Dedifferentiated amniotic fluid mesenchymal stem cell (primary cell): ENCODE data around the gene ZNF205.
A peak's percentile ranks its signal among the peaks of the same experiment; 100 is the strongest.

Experiments used
- DNase-seq: peaks from one replicate; pipeline ENCODE4 v3.0.0-alpha.2; 2016; ENCODE audit errors: extremely low spot score

ZNF205 gene

DNA sequence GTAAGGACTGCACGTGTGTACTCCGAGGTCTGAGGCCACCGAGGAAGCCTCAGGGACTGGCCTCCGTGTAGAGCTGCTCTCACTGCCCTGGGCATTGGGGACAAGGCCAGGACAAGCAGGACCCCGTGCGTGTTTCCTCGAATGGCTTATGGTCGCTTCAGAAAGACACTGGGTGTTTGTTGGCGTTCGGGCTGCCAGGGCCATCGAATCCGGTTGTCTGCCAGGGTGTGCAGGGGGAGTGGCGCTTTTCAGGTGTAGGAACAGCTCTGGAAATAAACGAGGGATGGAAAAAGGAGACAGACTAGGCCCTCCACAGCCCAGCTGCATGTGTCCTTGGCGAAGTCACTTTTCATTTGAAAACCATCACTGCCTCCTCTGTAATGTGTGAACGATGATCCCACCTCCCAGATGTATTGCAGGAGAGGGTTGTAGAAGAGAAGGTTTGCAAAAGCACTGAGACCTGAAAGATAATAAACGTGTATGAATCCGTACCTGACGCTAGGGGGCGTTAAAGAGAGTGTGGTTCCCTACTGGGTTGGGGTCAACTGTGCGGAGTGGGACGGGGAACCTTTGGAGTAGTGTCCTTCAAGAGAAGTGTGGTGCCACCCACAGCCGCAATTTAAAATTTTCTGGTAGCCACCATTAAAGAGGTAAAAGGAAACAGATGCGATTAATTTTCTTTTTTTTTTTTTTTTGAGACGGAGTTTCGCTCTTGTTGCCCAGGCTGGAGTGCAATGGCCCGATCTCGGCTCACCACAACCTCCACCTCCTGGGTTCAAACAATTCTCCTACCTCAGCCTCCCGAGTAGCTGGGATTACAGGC is 11.2 kb upstream of the ZNF205 start:
- DNase-seq: no peak

GRCh38 chr16:3101841-3102470 is 10.4 kb upstream of the ZNF205 start:
- no peak for DNase-seq

DNA sequence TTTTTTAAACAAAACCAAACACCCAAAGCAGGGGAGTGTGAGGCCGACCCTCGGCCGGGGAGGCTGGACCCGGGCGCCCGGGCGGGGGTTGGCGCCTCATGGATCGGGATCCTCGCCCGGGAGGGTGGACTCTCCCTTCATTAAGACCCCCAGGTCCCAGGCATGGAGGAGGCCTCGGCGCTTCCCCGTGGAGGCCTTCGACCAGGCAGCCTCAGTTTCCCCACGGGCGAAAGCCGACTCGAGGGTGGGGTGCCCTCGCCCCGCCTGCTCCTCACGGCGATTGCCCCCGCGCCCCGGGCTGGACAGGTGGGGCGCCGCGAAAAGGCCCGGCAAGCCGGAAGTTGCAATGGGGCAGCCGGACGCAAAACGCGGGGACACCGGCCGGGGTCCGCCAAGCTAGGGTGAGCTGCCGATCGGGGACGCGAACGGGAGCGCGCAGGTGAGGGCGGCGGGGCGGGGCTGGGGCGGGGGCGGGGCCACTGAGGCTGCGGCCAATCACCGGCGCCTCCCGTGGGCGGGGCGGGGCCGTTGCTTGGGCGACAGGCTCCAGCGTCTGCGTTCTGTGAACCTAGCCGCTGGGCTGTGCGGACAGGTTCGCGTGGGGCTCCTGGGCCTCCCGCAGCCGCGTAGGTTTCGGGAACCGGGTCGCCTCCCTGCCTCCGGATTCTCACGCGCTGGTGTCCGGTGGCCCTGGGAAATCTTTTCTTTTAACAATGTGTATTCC is 6.0 kb upstream of the ZNF205 start:
- peak; percentile 76 for DNase-seq

DNA sequence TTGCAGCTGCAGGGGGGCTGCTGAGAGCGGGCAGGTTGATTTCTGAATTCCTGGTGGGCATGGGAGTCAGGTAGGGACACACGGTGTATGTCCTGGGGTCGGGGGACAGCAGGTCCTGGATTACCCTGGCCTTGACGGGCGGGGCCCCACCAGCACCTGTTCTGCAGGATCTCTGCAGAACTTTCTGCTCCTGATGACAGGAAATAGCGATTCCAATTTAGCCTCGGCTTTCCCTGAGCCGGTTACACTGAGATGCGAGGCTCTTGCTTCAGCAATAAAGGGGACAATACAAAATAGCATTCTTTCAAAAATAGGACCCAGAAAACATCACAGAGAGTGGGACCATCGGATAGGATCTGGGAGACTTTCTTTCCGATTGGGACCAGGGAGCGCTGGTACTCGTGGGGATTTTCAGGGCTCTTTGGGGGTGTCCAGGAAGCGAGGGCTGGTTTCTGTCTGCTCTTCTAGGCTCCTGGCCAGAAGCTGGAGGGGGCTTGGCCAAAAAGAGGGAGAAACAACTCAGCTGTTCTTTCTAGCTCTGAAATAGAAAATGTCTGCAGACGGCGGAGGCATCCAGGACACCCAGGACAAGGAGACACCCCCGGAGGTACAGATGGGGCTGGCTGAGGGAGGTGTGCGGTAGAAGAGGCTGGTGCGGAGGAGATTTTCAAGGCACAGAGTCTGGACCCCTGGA is 642 bp downstream of the ZNF205 start:
- DNase-seq: no peak

DNA sequence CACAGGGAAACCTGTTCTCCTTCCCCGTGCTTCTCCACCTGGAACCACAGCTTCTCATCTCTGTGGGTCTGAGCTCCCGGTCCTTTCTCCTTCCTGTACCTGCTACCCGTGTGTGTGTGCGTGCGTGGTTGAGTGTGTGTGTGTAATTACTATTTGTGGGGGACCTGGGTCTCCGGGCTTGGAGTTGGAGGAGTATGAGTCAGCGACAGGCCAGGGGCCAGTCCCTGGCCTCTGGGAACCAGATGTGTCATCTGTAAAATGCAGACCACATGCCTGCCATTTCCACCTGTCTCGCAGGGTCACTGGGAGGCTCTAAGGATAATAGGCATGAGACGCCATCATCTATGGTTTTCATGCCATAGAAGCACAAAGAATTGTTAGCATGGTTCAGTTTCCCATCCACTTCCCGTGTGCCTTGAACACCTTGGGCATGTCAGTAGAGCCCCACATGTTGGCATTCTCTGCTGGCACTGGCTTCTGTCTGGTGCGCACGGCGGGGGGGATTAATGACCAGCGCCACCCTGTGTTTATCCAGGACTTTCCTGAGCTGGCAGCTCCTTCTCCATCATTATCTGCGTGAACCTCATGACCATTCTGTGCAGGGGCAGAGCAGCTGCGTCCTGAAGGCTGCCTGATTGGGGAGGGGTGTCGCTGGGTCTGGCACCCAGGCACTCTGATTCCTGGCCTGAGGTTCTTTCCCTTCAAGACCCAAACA is 1.5 kb downstream of the ZNF205 start:
- DNase-seq: no peak

DNA sequence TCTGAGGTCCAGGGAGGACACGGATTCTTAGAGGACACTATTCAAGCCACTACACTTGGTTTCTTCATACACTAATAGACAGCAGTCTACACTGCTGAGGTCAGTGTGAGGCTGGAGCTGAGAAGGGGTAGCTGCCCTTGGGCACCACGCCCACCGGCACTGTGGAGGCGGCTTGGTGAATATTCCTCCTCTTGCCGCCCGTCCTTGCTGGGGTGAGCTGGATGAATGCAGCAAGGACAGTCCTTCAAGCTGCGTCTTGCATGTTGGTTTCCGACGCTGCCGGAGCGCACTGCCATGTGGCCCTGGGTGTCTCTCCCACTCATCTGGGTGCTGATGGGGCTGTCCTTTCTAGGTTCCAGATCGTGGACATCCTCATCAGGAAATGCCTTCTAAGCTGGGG is 2.6 kb downstream of the ZNF205 start:
- DNase-seq: no peak

GRCh38 chr16:3115561-3115960 is 3.2 kb downstream of the ZNF205 start:
- no peak for DNase-seq

DNA sequence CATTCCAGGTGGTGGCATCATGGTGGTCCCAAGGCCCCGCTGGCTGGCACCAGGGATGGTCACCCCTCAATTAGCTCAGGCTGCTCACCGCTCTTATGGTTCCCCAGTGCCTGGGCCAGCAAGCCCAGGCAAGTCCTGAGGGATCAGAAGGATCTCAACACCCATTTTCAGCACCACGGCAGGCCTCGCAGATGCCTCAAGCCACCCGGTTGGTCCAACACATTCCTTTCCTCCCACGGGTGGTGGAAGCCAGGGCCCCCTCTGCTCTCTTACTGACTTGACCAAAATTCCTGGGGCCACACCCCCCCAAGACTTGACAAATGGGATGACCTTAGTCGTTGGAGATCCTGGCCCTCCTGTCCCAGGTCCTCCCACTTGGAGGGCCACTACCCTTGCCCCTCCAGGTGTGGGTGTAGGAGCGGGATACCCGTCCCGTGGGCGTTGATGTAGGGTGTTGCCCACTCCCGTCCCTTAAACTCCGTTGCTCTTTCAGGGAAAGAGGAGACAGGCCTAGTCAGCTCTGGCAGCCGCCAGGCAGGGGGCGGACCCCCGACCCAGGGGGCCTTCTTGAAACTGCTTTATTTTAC is 5.9 kb downstream of the ZNF205 start:
- no peak for DNase-seq

- DNase-seq: no peak
Measured at GRCh38 chr16:3118846-3119245, 6.5 kb downstream of the ZNF205 start.

GRCh38 chr16:3119286-3119685 is 6.9 kb downstream of the ZNF205 start:
- DNase-seq: no peak

GRCh38 chr16:3119701-3120408 is 7.5 kb downstream of the ZNF205 start:
- no peak for DNase-seq

DNA sequence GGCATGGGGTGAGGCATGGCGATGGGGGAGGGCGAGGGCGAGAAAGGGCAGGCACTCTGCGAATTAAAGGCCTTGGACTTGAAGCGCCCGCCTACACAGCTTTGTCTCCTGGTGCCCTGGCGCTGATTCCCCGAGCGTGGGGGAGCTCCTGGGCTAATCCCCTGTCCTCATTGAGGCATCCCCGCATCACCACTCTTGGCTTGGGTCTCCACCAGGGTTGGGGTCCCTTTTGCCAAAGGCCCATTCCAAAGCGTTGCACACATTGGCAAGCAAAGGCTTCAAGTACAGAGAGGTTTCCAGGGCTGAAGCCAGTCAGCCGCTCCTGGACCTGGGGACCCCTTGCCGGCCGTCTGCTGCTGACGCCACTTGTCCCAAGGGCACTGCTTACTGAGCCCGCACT is 8.0 kb downstream of the ZNF205 start:
- DNase-seq: no peak

DNA sequence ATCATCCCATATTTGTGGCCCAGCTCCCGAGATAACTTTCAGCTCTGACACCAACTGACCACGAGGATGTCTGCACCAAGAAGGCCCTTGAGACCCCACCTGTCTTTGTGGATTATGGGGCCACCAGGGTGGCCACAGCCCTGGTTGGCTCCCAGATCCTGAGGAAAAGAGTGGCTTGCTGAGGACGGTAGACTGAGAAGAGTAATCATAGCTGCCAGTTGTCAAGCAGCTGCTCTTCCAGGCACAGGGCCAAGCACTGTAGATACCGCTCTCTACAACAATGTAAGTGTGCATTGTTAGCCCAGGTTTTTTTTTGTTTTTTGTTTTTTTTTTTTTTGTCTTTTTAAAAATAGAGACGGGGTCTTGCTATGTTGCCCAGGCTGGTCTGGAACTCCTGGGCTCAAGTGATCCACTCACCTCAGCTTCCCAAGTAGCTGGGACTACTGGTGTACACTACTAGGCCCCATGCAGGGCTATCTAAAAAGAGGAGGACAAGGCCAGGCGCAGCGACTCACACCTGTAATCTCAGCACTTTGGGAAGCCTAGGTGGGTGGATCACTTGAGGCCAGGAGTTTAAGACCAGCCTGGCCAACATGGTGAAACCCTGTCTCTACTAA is 9.6 kb downstream of the ZNF205 start:
- DNase-seq: no peak

DNA sequence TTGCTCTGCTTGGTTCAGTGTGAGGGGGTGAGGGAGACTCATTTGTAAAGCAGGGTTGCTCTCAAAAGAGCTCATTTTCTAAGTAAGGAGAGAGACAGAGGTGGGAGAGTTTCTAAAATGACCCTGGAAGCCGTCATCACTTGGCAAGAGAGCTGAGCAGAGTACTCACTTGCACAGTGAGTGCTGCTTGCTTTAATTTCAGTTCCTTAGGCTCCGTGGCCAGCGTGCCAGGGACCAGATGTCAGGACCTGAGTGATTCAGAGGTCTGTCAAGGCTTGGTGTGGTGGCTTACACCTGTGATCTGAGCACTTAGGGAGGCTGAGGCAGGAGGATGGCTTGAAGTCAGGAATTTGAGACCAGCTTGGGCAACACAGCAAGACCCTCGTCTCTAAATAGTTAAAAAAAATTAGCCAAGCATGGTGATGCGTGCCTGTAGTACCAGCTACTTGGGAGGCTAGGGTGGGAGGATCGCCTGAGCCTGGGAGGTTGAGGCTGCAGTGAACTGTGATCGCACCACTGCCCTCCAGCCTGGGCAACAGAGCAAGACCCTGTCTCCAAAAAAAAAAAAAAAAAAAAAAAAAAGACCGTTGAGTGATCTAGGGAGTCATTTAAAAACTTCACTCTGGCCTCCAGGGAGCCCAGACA is 10.7 kb downstream of the ZNF205 start:
- DNase-seq: no peak

DNA sequence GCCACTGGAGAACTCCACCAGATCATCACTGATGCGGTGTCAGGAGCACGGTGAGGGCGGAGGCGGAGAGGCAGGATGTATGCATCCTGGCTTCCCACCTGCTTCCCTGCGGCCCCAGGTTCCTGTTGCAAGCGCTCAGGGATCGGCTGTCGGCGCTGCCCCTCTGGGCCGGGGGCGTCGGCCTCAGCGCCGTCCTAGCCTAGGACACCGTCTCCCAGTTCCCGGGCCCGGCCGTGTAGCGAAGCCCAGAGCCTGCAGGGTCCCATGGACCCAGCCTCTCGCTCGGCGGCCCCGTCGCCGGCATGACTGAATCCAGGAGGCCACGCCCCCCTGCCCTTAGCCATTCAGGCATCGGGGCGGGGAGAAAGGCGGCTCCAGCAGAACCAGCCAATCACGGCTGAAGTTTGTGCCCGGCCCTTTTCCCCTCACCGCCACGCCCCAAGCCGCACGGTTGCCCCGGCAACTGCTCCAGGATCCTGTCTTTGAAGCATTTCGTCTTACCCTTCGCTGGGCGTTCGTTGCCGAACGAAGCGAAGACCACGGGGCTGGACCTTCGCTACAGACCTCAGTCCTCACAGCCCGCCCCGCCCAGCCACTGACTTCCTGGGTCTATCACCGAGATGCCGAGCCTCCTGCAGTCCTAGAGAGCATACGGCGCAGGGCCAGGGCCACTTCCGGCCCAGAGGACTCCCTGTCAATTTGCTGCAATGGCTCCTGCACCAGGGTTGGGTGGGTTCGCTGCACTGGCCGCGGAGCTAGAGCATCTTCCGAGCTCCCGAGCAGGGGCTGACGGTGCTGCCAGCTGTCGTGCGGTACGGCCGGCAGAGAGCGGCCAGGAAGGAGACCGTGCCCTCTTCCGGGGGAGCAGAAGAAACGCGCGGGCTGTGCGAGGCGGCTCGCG is 11.8 kb downstream of the ZNF205 start:
- DNase-seq: peak; percentile 92

DNA sequence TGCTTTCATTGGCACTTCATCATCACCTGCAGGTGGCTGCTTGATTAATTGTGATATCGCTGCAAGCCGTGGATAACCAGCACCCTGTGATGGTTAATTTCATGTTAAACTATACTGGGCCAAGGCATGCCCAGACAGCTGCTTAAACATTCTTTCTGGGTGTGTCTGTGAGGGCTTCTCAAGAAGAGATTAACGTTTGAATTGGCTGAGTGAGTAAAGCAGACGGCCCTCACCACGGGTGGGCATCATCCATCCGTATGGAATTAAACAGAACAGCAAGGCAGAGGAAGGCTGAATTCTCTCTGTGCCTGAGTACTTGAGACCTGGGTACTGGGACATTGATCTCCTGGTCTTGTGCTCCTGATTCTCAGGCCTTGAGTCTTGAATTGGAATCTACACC is 15.4 kb downstream of the ZNF205 start:
- DNase-seq: no peak

- DNase-seq: peak; percentile 79
Measured at GRCh38 chr16:3129137-3130131, 17.0 kb downstream of the ZNF205 start.
